ENCODE data around the gene PHLPP2.

Gene PHLPP2

GRCh38 chr16:71666928-71667707 is 57.4 kb downstream of the PHLPP2 start:
- no peak for DNase-seq (ENCODE audit: low read depth)

GRCh38 chr16:71666264-71666663 is 58.2 kb downstream of the PHLPP2 start:
- DNase-seq (ENCODE audit: low read depth): no peak

- no peak for DNase-seq (ENCODE audit: low read depth)
Measured at GRCh38 chr16:71659471-71659870, 65.0 kb downstream of the PHLPP2 start.

- no peak for DNase-seq (ENCODE audit: low read depth)
Measured at GRCh38 chr16:71658771-71659170, 65.7 kb downstream of the PHLPP2 start.

GRCh38 chr16:71649704-71650103 is 74.8 kb downstream of the PHLPP2 start:
- no peak for DNase-seq (ENCODE audit: low read depth)

- no peak for DNase-seq (ENCODE audit: low read depth)
Measured at GRCh38 chr16:71648921-71649320, 75.6 kb downstream of the PHLPP2 start.

- no peak for DNase-seq (ENCODE audit: low read depth)
Measured at GRCh38 chr16:71648162-71648561, 76.3 kb downstream of the PHLPP2 start.

GRCh38 chr16:71647391-71647790 is 77.1 kb downstream of the PHLPP2 start:
- DNase-seq (ENCODE audit: low read depth): no peak

GRCh38 chr16:71645450-71645849 is 79.1 kb downstream of the PHLPP2 start:
- DNase-seq (ENCODE audit: low read depth): no peak

GRCh38 chr16:71637398-71637797 is 87.1 kb downstream of the PHLPP2 start:
- DNase-seq (ENCODE audit: low read depth): no peak

GRCh38 chr16:71635632-71636031 is 88.9 kb downstream of the PHLPP2 start:
- DNase-seq (ENCODE audit: low read depth): no peak

- DNase-seq (ENCODE audit: low read depth): no peak
Measured at GRCh38 chr16:71631776-71632175, 92.7 kb downstream of the PHLPP2 start.

- DNase-seq (ENCODE audit: low read depth): no peak
Measured at GRCh38 chr16:71630808-71631207, 93.7 kb downstream of the PHLPP2 start.

- DNase-seq (ENCODE audit: low read depth): no peak
Measured at GRCh38 chr16:71629278-71630016, 95.1 kb downstream of the PHLPP2 start.

- DNase-seq (ENCODE audit: low read depth): no peak
Measured at GRCh38 chr16:71628810-71629209, 95.7 kb downstream of the PHLPP2 start.

- DNase-seq (ENCODE audit: low read depth): no peak
Measured at GRCh38 chr16:71627731-71628181, 96.7 kb downstream of the PHLPP2 start.

- DNase-seq (ENCODE audit: low read depth): no peak
Measured at GRCh38 chr16:71626858-71627213, 97.7 kb downstream of the PHLPP2 start.

- no peak for DNase-seq (ENCODE audit: low read depth)
Measured at GRCh38 chr16:71626018-71626857, 98.3 kb downstream of the PHLPP2 start, which contains the start of gene MARVELD3. Gene MARVELD3, plus strand, starts transcription at chr16:71626184. Its CDS starts 46 bp downstream, at chr16:71626230.

GRCh38 chr16:71625113-71625850 is 99.2 kb downstream of the PHLPP2 start:
- no peak for DNase-seq (ENCODE audit: low read depth)

- DNase-seq (ENCODE audit: low read depth): no peak
Measured at GRCh38 chr16:71623597-71623996, 100.9 kb downstream of the PHLPP2 start.

GRCh38 chr16:71622088-71622487 is 102.4 kb downstream of the PHLPP2 start:
- DNase-seq (ENCODE audit: low read depth): no peak

- DNase-seq (ENCODE audit: low read depth): no peak
Measured at GRCh38 chr16:71618429-71618828, 106.1 kb downstream of the PHLPP2 start.
